Right lobe of liver (tissue), 6 donors: Measurements from ENCODE around the gene COPS8. TPM values are rescaled to one million over a fixed set of nuclear protein-coding genes. Genes with fewer than 3 reads are reported as not detected.

Source experiments
- ATAC-seq, 4 donors: fragments of 200-7000 bp; cut with Tn5 transposase; one replicate each; pipeline ENCODE4 v1.9.1; 2020; ENCODE audit warnings: mild to moderate bottlenecking in 4 of 4, moderate library complexity in 4 of 4
- DNase-seq, 3 donors: peaks; one replicate each; pipeline ENCODE4 v3.0.0-alpha.2; 2020
- H3K27ac ChIP-seq, 3 donors: fragments of 200-600 bp; one replicate each; pipeline ENCODE4 v1.8.0; 2022
- H3K27me3 ChIP-seq, 2 donors: fragments of 200-600 bp; one replicate each; pipeline ENCODE4 v1.8.0; 2022
- H3K36me3 ChIP-seq, 4 donors: fragments of 200-600 bp; sonication (generic) in 1 of 4; one replicate each; pipeline versions ENCODE4 v1.5.1 to v1.8.0; 2017 to 2022; ENCODE audit warnings: control low read depth in 1 of 4
- H3K4me1 ChIP-seq, 4 donors: fragments of 200-600 bp; sonication (generic) in 1 of 4; one replicate each; pipeline versions ENCODE4 v1.5.1 to v1.8.0; 2017 to 2022; ENCODE audit warnings: control low read depth in 1 of 4
- H3K4me3 ChIP-seq, 3 donors: fragments of 200-600 bp; one replicate each; pipeline ENCODE4 v1.8.0; 2022
- H3K9me3 ChIP-seq, 4 donors: fragments of 200-600 bp; sonication (generic) in 1 of 4; one replicate each; pipeline versions ENCODE4 v1.5.1 to v1.8.0; 2017 to 2022; ENCODE audit warnings: control low read depth in 1 of 4
- POLR2A ChIP-seq: fragments of 450-650 bp; IDR thresholded peaks from one replicate; pipeline ENCODE4 v1.6.1; 2017; ENCODE audit warnings: antibody characterized with exemption, mild to moderate bottlenecking
- WGBS: methylation state at CpG from one replicate; pipeline ENCODE4 v1.1.6; 2018; ENCODE audit warnings: low coverage, low lambda C conversion rate; ENCODE audit not compliant: insufficient coverage; ENCODE audit errors: missing lambda C conversion rate; 5-methylcytosine and 5-hydroxymethylcytosine counted together
- intact Hi-C, 2 donors: fragments of 100-400 bp; cut with DNase I; formaldehyde crosslinking; loops; one replicate each; pipeline versions ENCODE4 v1.11.2 to v1.14.1; 2022
- total RNA-seq, 6 experiments: library from RNA; depleted of rRNA in 2 of 6; stranded (reverse); fragments of >200 nt in 2 of 6; fragmentation: NEBNext Ultra II Directional in 3 of 6; extraction: Animal tissue kit (Norgen Biotek cat#: 25700) in 3 of 6; gene quantifications; one replicate each; pipeline versions ENCODE4 v1.1.0 to v1.2.4, GENCODE V29; 2016 to 2023
- TF ChIP-seq, protein P1 (sequence below), 4 donors: fragments of 200-600 bp in 3 of 4; fragments of 450-650 bp in 1 of 4; IDR thresholded peaks; one replicate each; pipeline versions ENCODE4 v1.5.1 to v1.8.0; 2016 to 2022; ENCODE audit warnings: antibody characterized with exemption in 4 of 4, mild to moderate bottlenecking in 2 of 4
- donor health status: DM: no; HTN: yes; CAD: no.
- donor health status: DM: no; HTN: no; CAD: no.
- donor health status: DM: no; HTN: no; CAD: no.
- donor health status: DM: no; HTN: yes; CAD: no.
- donor health status: DM: no; HTN: yes; CAD: no.

Gene COPS8
- total RNA-seq, 6 experiments from 2014 or later: 14.3 to 51.5 (median 18.0) TPM

DNA sequence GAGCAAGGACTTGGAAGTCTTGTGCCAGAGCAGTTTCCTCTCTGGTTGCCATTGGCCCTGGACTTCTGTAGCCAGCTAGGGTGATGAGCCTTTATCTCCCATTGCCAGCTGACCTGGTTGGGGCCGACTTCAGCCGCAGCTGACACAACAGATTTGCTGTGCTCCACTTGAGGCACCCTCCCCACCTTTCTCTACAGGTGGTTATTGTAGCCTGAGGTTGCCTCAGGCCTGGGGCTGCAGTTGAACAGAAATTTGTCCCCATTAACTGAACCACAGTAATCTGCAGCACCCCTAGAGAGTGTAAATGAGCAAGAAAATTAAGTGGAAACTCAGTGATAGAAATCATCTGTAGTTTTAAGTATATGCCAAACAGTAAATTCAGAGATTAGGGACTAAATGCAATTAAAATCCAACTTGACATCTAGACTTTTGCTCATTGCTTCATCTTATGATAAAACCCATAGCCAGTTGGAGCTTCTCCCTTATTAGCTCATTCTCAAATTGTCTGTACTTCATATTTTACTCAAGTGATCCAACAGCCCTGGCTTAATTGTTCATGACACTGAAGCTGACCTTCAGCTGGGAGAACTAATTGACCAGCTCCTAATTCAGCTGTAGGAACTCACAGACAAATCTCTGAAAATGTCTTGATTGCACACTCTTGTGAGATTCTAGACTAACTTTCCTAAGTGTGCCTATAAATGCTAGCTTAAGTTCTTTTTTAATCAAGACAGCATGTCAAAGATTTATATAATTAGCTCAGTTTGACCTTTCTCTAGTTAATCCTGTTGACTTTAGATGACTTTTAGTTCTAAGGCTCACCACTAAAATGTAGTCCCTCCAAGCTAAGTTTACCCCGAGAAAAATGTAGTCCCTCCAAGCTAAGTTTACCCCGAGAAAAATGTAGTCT lies 48.9 kb downstream of the COPS8 start:
- no peak for ATAC-seq
- H3K27ac ChIP-seq: no peak overlapping the region
- intact Hi-C loops: no loop called here

DNA sequence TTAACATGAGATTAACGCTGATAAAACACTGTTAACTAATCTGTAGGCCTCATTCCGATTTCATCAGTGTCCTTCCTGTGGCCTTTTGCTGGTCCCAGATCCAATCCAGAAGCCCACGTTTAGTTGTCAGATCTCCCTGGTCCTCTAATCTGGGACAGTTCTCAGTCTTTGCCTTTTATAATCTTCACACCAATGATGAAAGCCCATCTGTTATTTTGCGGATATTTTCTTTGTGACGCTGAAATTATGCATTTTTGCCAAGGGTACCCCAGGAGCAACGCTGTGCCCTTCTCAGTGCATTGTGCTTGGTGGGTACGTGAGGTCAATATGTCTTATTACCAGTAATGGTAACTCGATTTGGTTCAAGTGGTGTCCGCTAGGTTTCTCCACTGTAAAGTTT lies 51.1 kb downstream of the COPS8 start:
- no peaks in the 10 kb centered on the region for H3K9me3 ChIP-seq
- H3K27me3 ChIP-seq: no peaks in the 10 kb centered on the region
- DNase-seq (no peak), ATAC-seq (no peak)
- WGBS: 70% methylated on average over 5 of the region's 9 CpGs
- intact Hi-C loops: no loop called here
- no peak overlapping the region for H3K4me3 ChIP-seq
- TF ChIP-seq, protein P1, sequence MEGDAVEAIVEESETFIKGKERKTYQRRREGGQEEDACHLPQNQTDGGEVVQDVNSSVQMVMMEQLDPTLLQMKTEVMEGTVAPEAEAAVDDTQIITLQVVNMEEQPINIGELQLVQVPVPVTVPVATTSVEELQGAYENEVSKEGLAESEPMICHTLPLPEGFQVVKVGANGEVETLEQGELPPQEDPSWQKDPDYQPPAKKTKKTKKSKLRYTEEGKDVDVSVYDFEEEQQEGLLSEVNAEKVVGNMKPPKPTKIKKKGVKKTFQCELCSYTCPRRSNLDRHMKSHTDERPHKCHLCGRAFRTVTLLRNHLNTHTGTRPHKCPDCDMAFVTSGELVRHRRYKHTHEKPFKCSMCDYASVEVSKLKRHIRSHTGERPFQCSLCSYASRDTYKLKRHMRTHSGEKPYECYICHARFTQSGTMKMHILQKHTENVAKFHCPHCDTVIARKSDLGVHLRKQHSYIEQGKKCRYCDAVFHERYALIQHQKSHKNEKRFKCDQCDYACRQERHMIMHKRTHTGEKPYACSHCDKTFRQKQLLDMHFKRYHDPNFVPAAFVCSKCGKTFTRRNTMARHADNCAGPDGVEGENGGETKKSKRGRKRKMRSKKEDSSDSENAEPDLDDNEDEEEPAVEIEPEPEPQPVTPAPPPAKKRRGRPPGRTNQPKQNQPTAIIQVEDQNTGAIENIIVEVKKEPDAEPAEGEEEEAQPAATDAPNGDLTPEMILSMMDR (IDR thresholded peaks at IDR 0.05): no peak
- no peak for TF ChIP-seq POLR2A
- H3K36me3 ChIP-seq: no peaks in the 10 kb centered on the region
- no peak overlapping the region for H3K27ac ChIP-seq
- no peaks in the 10 kb centered on the region for H3K4me1 ChIP-seq

More for the DNA sequence above, 48.9 kb downstream of the COPS8 start:
- DNase-seq: no peak
- H3K9me3 ChIP-seq: no peaks in the 10 kb centered on the region
- WGBS: 15% methylated on average over 2 of the region's 4 CpGs
- H3K4me3 ChIP-seq: no peak overlapping the region
- no peaks in the 10 kb centered on the region for H3K27me3 ChIP-seq
- no peaks in the 10 kb centered on the region for H3K4me1 ChIP-seq
- no peaks in the 10 kb centered on the region for H3K36me3 ChIP-seq
- TF ChIP-seq POLR2A: no peak
- TF ChIP-seq, protein P1 (IDR thresholded peaks at IDR 0.05): no peak

DNA sequence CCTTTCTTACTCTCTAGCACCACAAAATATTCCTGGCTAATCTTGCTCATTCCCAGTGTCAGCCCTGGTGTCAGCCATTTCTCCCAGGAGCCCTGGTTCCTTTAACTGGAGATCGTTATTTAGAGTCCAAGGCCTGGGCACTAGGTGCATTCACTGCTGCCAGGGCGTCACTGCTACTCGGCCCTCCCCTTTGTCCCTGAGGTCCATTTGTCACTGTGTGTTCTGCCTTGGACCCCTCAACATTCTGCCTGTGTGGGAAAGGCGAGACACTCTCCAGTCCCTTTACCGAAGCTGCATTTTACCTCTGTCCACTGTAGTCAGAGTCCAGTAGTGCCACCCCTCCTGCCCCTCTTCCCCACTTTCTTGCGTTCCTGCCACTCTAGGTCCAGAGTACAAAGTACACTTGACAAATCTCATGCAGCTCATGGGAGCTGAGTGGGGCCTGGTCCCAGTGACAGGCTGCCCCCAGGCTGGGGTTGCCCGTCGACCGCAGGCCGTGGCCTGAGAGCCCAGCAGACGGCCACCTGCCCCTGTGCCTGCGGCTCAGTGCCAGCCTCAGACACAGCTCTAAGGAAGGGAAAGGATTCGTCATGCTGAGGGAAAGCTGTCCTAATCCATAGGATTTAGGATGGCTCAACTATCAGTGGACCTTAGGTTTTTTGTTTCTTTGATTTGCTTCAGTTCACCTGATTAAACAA lies 52.1 kb downstream of the COPS8 start:
- no peak overlapping the region for H3K27ac ChIP-seq

DNA sequence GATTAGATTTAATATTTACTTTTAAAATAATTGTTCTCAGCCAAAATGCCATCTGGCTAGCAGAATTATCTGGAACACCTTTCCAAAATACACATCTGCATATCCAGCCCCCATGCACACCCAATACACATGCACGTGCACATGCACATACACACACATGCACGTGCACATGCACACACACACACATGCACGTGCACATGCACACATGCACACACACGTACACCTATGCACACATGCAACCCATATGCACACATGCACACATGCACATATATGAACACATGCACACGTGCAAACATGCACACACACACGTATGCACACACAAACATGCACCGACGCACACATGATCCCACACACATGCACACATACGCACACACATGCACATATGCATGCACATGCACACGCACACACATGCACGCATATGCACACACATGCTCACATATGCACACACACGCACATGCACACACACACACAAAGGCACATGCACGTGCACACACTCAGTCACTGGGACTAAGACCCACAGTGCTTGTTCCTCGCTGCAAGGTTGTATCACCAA lies 53.5 kb downstream of the COPS8 start:
- TF ChIP-seq, protein P1 (IDR thresholded peaks at IDR 0.05): no peak
- TF ChIP-seq POLR2A: no peak
- no peaks in the 10 kb centered on the region for H3K27me3 ChIP-seq
- no peaks in the 10 kb centered on the region for H3K4me1 ChIP-seq
- 82% methylated on average over 14 of the region's 14 CpGs for WGBS
- intact Hi-C loops: no loop called here
- DNase-seq: no peak
- no peak for ATAC-seq
- no peaks in the 10 kb centered on the region for H3K9me3 ChIP-seq
- H3K4me3 ChIP-seq: no peak overlapping the region
- H3K36me3 ChIP-seq: no peaks in the 10 kb centered on the region
- H3K27ac ChIP-seq: no peak overlapping the region

More for the DNA sequence above, 52.1 kb downstream of the COPS8 start:
- DNase-seq (no peak), ATAC-seq (peak in 1 of 4 donors; percentile 16)
- WGBS: 58% methylated on average over 5 of the region's 13 CpGs
- intact Hi-C loops: no loop called here
- Histone ChIP-seq H3K9me3 (no peaks in the 10 kb centered on the region), H3K4me3 (no peak overlapping the region), H3K36me3 (no peaks in the 10 kb centered on the region), H3K4me1 (no peaks in the 10 kb centered on the region), H3K27me3 (no peaks in the 10 kb centered on the region)
- TF ChIP-seq, protein P1 (IDR thresholded peaks at IDR 0.05): no peak
- TF ChIP-seq POLR2A: no peak
